Posterior cingulate gyrus (tissue), 11 donors: ENCODE results near the gene MARK1.
A peak's percentile ranks its signal among the peaks of the same experiment; 100 is the strongest.

Experiments used
- DNase-seq, 10 donors: peaks; one replicate each; pipeline versions ENCODE4 v3.0.0 to v3.0.0-alpha.2; 2020 to 2021; ENCODE audit warnings: mixed read lengths in 3 of 10
- intact Hi-C: fragments of 100-400 bp; cut with DNase I; formaldehyde crosslinking; loops from one replicate; pipeline ENCODE4 v1.15.1; 2023

Gene MARK1

DNA sequence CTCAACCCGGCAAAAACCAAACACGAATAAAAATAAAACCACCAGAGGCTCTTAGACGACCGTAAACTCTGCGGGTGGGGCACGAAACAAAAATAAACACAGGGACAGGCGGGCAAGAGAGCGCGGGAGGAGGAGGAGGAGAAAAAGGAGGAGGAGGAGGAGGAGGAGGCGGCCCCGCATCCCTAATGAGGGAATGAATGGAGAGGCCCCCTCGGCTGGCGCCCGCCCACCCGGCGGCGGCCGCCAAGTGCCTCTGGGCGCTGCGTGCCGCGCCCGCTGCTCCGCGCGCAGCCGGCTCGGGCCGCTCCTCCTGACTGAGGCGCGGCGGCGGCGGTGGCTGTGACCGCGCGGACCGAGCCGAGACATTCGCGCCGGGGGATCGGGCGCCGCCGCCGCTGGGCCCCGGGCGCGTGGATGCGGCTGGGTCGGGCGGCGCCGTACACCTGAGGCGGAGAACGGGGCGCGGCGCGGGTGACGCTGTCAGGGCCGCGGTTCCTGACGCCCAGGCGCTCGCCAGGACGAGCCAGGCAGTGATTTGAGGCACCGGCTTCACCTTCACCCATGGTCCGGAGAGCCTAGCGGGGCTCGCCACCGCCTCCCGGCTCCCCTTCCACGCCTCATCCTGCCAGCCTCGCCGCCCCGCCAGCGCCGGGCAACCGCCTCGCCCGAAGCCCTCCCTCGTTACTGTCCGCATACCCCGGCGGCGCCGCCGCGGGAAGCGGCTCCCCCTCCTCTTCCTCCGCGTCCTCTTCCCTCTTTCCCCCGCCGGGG lies at the start of gene MARK1:
TSS of gene MARK1 (plus strand) at position 229 of the 771 bp plus-strand sequence. CDS start 687 bp downstream, outside the sequence.
- peak; percentile 34 to 92 (median 66) for DNase-seq
- intact Hi-C loops = no loop called here

DNA sequence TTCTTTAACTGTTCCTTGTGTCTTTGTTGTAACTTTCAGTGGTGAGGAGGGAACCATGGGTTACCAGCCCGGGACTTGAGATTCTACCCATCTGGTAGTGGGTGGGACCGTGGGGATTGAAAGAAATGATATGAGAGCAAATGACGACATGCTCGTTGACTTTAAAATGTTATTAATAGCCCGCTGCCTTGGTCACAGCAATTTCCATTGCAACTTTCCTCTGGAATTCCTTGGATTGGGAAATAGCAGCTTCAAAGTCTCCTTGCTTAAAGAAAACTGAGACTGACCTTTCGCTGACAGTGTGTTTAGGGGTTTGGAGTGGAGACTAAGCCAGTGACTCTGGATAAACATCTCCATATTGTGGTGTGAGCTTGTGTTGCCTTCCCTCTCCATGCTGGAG lies 44.2 kb upstream of the MARK1 start:
- intact Hi-C loops = no loop called here
- DNase-seq = no peak

DNA sequence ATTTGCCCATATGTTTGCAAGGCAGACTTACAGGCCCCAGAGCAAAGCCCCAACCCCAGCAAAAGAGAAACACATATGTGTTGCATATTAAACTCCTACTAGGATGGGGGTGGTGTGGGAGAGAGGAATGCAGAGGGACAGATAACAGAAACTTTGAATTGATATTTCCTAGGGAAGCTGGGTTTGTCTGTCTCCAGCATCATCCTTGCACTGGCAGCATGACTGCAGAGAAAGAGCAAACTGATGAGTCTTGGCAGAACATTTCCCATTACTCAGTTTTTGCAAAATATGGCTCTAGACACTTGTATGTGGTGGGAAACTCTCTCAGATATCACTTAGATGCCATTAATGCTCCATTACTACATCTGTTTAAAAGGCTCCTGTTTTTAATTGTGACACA lies 43.8 kb upstream of the MARK1 start:
- intact Hi-C loops = no loop called here
- no peak for DNase-seq

DNA sequence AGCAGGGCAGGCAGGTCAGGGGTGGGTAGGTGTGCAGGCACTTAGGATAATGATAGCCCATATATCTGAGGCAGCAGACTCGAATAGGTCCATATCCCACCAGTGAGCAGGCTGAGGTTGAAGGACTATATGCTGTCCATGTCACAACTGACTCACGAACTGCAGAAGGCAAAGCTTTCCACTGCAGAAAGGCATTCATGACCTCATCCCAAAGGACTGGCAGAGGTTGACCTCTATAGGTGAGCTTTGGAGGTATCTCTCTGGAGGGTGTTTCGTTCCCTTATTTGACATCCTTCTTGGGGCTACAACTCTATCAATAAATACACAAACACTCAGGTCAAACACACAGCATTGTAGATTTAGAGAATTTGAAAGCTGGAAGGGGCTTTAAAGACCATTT lies 42.8 kb upstream of the MARK1 start:
- DNase-seq = no peak
- intact Hi-C loops = no loop called here

GRCh38 chr1:220485791-220486190 lies 42.1 kb upstream of the MARK1 start:
- intact Hi-C loops = no loop called here

GRCh38 chr1:220487297-220487820 lies 40.6 kb upstream of the MARK1 start:
- intact Hi-C loops = no loop called here
- no peak for DNase-seq

More at GRCh38 chr1:220485791-220486190, 42.1 kb upstream of the MARK1 start:
- no peak for DNase-seq

DNA sequence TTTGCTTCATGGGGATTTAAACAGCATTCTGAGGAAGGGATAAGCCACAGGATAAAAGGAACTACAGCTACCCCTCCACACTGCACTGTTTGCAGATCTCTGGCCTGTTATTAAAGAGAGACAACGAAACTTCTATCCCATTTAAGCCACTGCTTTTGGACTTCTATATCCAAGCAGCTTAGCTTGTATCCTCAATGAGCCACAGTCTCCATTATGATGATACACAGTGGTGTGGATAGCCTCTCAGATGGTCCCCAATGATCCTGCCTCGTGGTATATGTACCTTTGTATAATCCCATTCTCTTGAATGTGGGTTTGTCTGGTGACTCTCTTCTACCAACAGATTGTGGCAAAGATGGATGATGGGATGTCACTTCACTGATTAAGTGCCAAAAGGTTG lies 36.0 kb upstream of the MARK1 start:
- intact Hi-C loops = no loop called here
- DNase-seq = no peak

GRCh38 chr1:220497220-220497947 lies 30.6 kb upstream of the MARK1 start:
- DNase-seq = no peak
- intact Hi-C loops = no loop called here

DNA sequence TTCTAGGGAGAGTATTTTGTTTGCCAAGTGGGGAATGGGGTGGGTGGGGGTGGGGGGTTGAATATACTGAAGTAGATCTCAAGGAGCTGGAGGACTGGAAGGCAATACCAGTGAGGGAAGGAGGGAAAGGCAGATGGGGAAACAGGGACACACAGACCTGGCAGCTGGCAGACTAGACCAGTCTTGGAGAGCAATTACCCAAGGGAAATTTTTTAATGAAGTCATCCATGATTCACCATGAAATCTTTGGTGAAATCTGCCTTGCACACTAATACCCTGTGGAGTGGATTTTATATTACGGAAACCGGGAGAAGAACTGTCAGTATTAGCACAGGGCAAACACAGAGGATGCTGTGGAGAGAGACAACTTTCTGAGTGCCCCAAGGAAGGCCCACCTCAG lies 29.7 kb upstream of the MARK1 start:
- intact Hi-C loops = no loop called here
- no peak for DNase-seq

DNA sequence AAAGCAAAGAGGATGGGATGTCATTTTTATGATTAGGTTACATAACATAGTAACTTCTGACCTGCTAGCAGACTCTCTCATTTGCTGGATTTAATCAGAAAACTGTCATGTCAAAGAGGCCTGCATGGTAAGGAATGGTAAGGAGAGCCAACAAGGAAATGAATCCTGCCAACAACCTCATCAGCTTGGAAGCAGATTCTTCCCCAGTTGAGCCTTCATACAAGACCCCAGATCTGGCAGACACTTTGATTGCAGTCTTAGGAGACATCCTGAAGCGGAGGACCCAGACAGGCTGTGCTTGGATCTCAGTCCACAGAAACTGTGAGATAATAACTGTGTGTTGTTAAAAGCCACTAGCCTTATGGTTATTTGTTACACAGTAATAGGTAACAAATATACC lies 27.6 kb upstream of the MARK1 start:
- intact Hi-C loops = no loop called here
- DNase-seq = no peak

- intact Hi-C loops = no loop called here
- DNase-seq = no peak
Observed at GRCh38 chr1:220504329-220504728, 23.6 kb upstream of the MARK1 start.

DNA sequence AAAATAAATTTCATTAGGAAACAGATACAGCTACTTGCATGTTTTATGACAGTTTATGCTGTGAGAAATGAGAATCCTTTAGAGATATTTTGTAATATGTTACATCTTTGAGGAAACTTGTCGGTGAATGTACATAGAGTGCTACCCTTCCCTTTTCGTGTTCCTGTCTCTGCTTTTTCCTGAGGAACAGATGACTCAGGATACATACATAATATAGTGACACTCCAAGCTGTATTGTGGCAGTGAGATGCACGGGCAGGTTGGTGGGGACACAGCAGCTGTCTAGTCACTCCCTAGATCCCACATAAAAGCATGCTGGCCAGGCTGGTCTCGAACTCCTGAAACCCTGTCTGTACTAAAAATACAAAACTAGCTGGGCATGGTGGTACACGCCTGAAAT lies 20.9 kb upstream of the MARK1 start:
- DNase-seq = no peak
- intact Hi-C loops = no loop called here

DNA sequence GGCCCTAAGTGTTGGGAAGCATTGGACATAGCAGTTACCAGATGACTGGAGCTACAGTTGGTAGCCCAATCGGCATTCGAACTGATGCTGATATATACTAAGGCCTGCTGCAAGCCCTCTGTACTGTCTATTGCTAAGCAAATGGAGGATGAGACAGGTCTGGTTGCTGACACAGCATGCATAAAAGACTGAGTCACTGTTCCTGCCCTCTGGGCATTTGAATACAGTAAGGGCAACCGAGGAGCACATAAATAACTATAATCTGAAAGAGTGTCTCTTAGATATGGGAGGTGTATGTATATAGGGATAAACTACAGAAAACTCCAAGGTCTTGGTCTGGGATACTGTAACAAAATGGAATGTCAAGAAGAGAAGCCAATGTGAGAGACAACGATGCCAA lies 16.8 kb upstream of the MARK1 start:
- intact Hi-C loops = no loop called here

DNA sequence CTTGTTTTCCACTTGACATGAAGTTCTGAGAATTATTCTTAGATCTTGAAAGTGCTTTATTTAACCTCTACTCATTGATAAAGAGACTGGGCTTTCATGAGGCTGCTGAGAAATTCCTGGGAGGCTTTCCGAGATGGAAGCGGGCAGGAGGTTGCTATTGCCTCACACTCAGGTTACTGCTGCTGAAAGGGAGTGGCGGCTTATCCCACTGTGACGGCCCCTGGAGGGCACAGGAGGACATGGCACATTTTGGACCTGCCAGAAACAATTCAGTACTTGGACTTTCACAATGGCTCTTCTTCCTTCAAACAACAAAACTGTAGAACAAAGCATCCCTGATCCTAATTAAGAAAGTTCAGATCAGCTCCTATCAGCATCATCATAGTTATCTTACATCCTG lies 16.2 kb upstream of the MARK1 start:
- no peak for DNase-seq
- intact Hi-C loops = no loop called here

More for the DNA sequence above, 16.8 kb upstream of the MARK1 start:
- DNase-seq = no peak

DNA sequence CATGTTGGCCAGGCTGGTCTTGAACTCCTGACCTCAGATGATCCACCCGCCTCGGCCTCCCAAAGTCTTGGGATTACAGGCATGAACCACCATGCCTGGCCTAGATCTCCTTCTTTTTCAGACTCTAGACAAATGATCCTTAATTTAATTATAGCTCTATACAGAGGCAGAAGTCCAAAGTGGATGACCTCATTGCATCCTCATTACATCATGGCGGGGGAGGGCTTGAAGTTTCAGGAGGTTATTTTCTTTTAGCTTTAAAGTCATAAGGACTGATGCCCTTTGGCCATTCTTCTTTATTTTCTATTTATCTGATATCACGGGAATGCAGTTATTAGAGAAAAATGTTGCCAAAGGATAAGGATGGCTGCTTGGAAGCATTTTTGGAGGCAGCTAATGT lies 14.1 kb upstream of the MARK1 start:
- intact Hi-C loops = no loop called here
- no peak for DNase-seq

- intact Hi-C loops = no loop called here
- no peak for DNase-seq
Observed at GRCh38 chr1:220514256-220514655, 13.7 kb upstream of the MARK1 start.

DNA sequence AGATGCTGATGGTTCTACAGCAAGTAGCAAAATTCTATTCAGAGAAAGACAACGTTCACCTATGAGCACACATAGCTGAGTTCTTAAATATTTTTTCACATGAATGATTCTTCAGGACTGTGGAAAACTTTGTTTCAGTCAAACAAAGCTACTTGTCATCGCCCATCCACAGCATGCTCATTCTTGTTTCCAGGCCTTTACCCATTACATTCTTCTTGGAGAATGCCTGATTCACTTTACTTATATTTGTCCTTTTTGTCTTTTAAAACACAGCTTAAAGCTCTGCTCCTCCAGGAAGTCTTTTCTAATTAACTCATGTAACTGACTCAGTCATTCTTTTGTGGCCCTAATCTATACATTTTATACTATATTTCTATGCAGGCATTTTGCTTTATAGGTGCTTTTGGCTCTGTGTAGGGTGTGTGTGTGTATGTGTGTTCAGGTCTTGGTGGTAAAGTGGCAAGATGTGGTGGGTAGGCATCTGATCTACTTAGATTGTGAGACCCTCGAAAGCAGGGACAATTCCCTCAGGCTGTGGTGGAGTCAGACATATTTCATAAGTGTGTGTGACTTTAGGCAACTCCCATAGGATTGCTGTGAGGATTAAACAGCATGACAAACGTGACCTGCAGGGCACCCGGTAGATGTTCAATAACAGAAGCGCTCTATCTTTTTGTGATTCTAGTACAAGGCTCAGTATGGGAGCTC lies 11.8 kb upstream of the MARK1 start:
- DNase-seq = no peak
- intact Hi-C loops = no loop called here

GRCh38 chr1:220516722-220517042 lies 11.3 kb upstream of the MARK1 start:
- DNase-seq = no peak
- intact Hi-C loops = no loop called here

- DNase-seq = no peak
- intact Hi-C loops = no loop called here
Observed at GRCh38 chr1:220521778-220522177, 6.2 kb upstream of the MARK1 start.

DNA sequence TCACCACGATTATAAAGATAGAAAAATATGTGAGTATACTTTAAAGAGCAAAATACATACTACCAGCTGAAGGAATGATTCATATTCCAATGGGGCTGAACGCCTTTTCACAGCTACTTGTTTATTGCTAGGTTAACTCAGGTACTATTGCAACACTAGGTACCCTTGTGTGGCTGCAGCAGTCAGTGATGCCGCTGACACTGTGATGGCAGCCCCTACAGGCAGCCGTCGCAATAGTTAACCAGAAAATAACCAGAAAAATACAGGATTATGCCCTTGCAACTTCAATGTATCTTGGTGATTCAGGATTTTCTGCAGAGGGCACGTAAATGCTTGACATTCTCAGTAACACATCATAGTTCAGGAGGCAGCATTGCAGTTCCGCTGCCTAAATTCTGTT lies 1.6 kb upstream of the MARK1 start:
- no peak for DNase-seq
- intact Hi-C loops = no loop called here

DNA sequence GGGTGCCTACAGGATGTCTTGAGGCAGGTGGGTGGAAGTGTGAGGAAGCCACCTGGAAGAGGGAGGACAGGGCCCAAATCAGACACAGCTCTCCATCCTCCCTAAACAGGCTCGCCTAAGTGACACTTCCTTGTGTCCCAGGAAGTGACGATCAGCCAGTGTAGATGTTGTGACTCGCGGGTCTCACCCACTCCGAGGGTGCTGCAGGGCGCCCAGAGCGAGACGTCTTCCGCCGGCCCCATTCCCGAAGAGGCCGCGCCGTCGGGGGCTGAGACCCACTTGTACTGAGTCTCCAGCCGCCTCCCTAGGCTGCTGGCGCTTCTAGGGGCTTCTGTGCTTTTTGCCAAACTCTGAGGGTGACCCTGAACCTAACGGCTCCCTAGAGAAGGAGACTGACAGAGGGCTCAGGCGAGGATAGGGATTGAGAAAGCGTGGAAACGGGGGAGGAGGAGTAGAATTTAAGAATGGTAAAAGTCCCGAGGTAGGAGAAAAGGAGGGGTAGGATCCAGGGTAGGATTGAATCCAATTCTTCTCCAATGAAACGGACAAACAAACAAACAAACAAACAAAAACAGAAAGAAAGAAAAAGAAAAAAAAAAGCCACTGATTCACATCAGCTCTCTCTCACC lies 543 bp upstream of the MARK1 start:
- peak; percentile 33 to 93 (median 64) for DNase-seq
- intact Hi-C loops = no loop called here
